IPS DF 4.7 (cell line): Measurements from ENCODE around the gene OR2AK2.

Source experiments
- DNase-seq: peaks from one replicate; pipeline ENCODE4 v3.0.0-alpha.2; 2013; ENCODE audit warnings: low spot score; ENCODE audit errors: extremely low read depth

OR2AK2 gene, protein sequence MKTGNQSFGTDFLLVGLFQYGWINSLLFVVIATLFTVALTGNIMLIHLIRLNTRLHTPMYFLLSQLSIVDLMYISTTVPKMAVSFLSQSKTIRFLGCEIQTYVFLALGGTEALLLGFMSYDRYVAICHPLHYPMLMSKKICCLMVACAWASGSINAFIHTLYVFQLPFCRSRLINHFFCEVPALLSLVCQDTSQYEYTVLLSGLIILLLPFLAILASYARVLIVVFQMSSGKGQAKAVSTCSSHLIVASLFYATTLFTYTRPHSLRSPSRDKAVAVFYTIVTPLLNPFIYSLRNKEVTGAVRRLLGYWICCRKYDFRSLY

DNA sequence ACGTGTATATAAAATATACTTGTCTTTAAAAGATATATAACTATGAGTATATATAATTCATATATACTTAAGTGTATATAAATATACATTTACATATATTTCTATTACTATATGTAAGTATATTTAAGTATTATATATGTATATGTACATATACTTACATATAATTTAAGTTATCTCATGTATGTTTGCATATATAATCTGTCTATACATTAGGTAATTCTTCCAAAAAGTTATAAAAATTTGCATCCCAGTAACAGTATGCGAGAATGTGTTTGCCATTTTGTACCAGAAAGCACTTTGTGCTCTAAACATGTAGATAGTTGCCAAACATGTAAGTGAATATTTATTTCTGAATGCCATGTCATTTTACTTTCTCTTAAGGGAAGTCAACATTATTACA lies at the start of gene OR2AK2:
Gene OR2AK2 (plus strand): TSS at position 301 of the 400 bp plus-strand sequence. CDS start 144 bp downstream, outside the sequence.
- no peak for DNase-seq

DNA sequence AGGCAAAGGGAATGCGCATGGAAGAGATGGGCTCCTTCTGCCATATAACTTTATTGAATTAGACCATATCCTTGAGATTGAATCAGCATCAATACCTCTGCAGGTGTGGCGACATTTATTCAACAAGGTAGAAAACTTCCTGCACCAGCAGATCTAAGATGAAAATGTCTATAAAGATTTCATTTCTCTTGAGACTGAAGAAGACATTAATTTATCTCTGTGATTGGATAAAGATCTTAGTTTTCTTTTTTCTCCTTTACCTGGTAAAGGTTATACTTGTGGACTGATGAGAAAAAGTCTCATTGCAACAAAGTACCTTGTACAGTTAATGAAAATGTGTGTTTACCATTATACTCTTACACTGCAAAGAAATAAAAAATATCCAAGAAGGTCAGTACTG lies 45.1 kb upstream of the OR2AK2 start, which contains the start of gene OR2T8:
Gene OR2T8 (plus strand): TSS at position 301 of the 400 bp plus-strand sequence. CDS start 766 bp downstream, outside the sequence.
- no peak for DNase-seq

DNA sequence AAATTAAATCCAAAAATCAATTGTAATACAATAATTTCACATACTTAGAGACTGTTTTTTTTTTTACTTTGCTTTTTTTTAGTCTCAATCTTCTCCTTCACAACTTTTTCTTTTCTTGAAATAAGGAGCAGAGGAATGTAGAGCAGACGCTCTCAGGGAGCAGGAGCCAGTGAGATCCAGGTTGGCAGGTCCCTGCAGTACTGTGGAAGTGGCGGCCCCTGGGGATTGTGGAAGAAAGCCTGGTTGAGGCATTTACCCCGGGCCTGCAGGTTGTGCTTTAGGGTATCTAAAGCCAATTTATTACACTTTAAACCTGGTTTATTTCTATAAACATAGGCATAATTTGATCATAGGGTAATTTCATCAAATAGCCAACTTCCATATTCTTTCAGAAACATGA lies 41.1 kb upstream of the OR2AK2 start:
- DNase-seq, result no peak

DNA sequence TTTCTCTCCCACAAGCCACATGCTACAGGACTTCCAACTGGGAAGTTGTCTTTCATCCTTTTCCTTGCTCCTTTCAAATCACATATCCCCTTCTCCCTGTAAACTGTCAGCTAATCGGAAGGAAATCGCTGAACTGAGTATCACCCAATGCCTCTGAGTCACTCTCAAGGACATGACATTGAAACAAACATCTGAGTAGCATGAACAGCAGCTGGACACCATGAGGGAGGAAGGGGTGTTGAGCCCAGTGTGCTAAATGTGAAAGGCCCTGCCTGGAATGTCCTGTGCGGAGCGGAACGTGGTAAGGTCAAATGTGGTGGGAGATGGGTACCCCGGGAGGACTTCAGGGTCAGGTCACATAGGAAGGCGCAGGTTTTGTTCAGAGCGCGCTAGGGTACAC lies 40.2 kb upstream of the OR2AK2 start, which contains the start of gene OR2AJ1:
Gene OR2AJ1 (plus strand): TSS at position 22 of the 400 bp plus-strand sequence. CDS start 8,880 bp downstream, outside the sequence.
- no peak for DNase-seq

DNA sequence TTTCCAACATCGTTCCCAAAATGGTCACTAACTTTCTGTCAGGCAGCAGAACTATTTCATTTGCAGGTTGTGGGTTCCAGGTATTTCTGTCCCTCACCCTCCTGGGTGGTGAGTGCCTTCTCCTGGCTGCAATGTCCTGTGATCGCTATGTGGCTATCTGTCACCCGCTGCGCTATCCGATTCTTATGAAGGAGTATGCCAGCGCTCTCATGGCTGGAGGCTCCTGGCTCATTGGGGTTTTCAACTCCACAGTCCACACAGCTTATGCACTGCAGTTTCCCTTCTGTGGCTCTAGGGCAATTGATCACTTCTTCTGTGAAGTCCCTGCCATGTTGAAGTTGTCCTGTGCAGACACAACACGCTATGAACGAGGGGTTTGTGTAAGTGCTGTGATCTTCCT lies 31.0 kb upstream of the OR2AK2 start:
- no peak for DNase-seq

DNA sequence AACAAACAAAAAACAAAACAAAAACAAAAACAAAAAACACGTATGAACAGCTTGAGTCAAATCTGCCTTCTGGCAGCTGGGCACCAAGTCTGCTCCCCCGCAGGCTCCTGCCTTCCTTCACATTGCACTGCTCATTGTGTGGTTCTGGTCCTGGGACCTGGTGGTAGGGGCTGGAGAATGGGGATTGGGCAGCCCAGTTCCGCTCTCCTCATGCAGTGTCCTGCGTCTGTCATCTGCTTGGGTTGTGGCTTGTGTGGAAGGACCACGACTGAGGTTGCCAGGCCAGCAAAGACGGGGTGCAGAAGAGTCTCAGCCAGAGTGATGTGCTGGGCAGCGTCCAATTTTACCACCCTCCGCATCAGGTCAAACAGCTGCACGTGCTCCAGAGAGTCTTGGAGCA lies 29.3 kb upstream of the OR2AK2 start:
- no peak for DNase-seq

DNA sequence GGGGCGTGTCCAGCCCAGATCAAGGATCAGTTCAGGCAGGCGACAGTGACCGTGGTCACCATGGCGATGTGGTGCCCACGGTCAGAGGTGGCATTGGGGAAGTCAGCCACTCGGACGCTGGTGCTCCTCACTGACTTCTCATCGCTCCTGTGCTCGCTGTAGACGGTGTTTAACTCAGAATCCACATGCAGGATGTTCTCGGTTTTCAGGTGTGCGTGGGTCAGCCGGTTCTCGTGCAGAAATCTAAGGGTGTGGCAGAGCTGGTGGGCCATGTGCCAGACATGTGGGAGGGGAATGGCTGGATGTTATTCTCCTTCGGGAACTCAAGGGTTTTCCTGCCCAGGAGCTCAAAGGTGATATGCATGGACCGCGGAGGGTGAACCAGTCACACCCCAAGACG lies 28.6 kb upstream of the OR2AK2 start:
- no peak for DNase-seq

DNA sequence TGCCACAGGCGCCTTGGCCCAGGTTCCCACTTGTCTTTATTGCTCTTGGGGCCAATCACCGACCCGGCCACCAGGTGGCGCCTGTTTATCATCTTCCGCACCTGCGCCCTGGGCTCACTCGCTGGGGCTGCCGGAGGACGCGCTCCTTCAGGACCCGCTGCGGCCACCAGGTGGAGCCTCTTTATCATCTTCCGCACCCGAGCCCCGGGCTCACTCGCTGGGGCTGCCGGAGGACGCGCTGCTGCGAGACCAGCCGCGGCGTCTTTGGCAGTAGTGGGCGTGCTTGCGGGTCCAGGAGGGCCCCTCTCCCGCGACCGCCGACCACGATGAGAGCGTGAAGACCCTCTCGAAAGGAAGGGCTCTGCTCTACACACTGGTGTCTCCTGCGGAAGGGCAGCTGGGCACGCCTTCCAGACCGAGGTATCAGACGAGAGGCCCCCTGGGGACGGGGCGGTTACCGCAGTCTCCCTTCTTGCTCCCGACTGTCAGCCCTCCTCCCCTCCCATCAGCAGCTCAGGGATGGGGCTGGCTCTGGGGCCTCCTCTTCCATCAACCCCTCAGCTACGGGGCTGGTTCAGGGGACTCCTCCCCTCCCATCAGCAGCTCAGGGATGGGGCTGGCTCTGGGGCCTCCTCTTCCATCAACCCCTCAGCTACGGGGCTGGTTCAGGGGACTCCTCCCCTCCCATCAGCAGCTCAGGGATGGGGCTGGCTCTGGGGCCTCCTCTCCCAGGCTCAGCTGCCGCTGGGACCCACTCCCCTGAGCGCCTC lies 27.9 kb upstream of the OR2AK2 start:
- peak; percentile 86 for DNase-seq

DNA sequence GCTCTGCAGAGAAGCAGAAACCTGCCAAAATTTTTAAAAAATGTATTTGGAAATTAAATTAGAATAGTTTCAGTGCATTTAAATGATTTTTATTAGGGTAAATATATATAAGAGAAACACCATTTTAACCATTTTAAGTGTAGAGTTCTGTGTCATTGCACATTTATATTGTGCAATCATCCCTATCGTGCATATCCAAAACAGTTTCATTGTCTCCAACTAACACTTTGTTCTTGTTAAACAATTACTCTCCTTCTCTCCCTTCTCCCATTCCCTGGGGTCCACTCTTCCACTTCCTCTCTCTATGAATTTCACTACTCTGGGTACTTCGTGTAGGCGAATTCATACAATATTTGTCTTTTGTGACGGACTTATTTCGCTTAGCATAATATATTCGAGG lies 22.4 kb upstream of the OR2AK2 start:
- DNase-seq, result no peak

DNA sequence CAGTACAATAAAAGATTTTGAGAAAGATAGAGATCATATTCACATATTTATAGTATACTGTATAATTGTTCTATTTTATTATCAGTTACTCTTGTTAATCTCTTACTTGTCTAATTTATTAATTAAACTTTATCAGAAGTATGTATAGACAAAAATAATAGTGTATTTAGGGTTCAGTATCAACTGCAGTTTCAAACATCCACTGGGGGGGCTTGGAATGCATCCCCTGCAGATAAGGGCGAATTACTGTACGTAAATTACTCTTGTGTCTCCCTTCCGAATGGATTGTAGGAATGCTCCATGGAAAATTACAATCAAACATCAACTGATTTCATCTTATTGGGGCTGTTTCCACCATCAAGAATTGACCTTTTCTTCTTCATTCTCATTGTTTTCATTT lies 16.5 kb upstream of the OR2AK2 start, which contains the start of gene OR2L8:
Gene OR2L8 (plus strand): TSS at position 301 of the 400 bp plus-strand sequence. CDS start 0 bp downstream, at position 301.
- DNase-seq, result no peak

DNA sequence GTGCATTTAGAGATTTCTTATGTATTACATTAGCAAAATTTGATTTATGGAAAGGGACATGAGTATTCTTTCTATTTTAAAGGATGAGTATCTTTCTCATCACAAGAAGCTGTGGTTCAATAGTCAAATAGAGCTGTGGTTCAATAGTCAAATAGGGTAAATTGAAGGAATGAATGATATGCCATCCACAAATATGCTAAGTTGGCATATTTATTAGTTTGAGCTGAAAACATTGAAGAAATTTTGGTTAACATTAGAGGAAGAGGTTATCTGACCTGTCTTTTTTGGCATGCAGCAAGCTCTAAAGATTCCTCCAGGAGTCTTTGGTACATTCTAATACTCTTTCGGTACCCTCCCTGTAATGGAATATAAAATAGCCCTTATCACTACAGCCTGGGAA lies 11.6 kb upstream of the OR2AK2 start:
- DNase-seq, result no peak

DNA sequence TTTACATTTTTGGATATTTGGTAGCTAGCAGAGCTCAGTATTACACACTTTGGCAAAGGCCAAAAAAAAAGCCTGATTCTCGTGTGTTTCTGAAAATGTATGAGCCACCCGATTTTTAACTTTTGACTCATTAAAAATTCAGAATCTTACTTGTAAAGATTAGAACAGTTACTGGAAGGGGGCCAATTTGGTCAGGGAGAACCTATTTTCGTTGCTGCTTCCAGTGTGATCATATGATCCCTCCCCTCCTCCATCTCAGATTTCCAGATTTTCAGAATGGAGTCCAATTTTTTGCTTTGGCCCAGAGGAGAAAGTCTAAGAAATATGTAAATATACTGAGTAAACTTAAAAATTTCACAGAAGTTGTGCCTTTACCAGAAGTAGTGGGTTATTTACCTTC lies 3.2 kb upstream of the OR2AK2 start:
- no peak for DNase-seq

DNA sequence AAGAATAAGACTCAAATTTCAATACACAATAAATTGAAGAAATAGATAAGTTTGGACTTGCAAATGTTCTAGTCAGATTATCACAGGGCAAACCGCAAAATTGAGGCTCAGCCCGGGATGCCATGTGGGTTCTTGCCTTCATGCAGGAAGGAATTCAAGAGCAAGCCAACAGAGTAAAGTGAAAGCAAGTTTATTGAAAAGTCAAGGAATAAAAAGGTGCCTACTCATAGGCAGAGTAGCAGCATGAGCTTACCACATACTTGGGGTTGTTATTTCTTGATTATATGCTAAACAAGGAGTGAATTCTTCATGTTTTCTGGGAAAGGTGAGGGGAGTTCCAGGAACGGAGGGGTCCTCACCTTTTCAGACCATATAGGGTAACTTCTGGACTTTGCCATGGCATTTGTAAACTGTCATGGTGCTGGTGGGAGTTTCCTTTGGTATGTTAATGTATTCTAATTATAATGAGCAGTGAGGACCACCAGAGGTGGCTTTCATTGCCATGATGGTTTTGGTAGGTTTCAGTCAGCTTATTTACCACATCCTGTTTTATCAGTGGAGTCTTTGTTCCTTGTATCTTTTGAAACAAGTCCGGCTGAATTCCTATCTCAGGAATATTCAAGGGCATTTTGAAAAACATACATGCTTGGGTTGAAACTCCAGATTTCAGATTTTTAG lies 2.0 kb upstream of the OR2AK2 start:
- no peak for DNase-seq

DNA sequence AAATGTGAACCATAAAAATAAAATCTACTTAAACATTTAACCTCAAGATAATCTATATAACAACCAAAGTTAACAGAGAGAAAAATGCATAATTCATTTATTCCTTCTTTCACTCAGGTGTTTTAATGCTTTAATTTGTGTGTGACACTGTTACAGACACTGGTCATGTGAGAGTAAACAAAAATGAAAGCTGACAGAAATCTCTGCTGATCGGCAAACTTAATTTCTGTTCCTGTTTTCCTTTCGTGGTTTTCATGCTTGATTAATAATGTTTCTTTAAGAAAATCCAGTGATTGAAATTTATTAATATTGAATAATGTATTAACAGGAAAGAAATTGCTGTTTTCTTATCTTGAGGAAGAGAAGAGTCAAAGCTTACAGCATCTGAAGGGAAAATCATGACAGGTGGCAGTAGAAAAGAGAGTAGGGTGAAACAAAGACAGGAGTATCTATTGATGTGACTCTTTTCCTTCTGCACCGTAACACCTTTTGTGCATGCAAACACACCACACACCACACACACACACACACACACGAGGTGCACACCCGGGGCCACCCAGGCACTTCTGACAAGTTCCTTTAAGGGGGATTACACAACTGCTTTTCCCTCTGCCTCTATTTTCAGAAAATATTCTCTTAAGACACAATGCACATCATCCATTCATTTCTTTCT lies 1.6 kb downstream of the OR2AK2 start:
- DNase-seq, result no peak

DNA sequence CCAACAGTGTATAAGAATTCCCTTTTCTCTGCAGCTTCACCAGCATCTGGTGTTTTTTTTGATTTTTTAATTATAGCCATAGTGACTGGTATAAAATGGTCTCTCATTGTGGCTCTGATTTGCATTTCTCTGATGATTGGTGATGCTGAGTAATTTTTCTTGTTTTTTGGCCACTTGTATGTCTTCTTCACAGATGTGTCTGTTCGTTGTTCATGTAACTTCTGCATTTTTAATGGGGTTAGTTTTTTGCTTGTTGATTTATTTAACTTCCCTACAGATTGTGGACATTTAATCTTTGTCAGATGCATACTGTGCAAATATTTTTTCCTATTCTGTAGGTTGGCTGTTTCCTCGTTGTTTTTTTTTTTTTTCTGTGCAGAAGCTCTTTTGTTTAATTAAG lies 28.0 kb downstream of the OR2AK2 start:
- DNase-seq, result no peak

DNA sequence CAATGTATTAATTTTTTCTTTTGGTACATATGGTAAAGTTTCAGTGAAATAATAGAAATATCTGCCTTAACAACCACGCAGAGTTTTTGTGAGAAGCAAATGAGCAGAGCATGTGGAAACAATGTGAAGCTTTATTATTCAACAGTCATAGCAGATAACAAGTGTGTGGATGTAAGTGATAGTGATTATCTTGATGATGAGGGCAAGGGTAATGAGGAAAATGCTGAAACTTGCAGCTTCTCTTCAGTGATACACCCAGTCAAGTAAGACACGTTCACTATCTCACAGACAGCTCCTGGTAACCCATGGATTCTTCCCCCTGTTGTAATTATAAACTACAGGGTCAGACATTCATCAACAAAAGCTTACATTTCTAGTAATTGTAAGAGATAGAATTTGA lies 33.8 kb downstream of the OR2AK2 start:
- no peak for DNase-seq

DNA sequence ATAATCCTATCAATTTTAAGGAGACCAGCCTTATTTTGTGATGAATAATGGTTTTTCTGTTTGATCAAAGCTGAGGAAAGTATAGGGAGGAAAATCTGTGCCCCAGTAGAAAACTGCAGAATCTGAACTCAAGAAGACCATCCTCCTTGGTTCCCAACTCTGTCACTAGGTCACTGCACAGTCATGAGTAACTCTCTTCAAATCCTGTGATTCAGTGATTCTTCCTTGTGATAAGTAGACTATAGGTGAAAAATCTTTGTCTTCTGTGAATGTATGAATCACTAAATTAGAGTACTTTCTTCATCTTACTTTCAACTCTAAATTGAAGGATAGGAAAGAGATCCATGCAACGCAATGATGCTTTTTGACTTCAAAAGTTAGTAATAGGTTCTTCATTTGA lies 35.1 kb downstream of the OR2AK2 start:
- DNase-seq, result no peak

DNA sequence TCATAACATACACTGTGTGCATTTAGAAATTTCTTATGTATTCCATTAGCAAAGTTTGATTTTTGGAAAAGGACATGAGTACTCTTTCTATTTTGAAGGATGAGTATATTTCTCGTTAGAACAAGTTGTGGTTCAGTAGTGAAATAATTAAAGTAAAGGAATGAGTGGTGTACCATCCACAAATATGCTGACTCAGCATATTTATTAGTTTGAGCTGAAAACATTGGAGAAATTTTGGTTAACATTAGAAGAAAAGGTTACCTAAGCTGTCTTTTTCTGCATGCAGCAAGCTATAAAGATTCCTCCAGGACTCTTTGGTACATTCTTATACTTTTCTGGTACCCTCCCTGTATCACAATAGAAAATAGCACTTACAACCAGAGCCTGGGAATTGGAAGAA lies 42.7 kb downstream of the OR2AK2 start:
- no peak for DNase-seq

DNA sequence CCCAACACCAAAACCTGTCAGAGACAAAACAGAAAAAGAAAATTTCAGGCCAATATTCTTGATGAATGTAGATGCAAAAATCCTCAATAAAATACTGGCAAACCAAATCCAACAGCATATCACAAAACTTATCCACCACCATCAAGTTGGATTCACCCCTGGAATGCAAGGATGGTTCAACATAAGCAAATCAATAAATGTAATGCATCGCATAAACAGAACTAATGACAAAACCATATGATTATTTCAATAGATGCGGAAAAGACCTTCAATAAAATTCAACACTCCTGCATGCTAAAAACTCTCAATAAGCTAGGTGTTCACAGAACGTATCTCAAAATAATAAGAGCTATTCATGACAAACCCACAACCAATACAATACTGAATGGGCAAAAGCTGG lies 44.6 kb downstream of the OR2AK2 start:
- no peak for DNase-seq

DNA sequence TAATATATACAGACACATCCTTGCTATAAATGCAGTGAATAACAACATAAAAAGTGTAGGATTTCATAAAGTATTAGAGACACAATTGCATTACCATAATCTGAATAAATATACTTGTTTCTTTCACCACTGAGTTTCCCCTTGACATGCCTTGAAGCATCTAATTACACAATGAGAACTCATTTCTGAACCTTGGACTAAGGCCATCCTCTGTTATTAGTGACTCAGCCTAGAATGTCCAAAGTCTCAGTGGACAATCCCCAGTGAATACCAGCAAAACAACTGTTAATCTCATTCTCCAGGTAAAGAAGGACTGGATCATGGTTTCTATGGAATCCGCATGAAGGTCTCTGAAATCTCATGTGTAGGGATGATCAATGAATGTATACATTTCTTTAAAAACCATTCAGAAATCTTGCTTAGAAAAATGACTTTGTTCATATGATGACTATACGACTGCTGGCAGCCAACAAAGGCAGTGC lies 48.2 kb downstream of the OR2AK2 start, which contains the start of gene OR2L5:
Gene OR2L5 (plus strand): TSS at position 432 of the 482 bp plus-strand sequence. CDS start 8,288 bp downstream, outside the sequence.
- no peak for DNase-seq

DNA sequence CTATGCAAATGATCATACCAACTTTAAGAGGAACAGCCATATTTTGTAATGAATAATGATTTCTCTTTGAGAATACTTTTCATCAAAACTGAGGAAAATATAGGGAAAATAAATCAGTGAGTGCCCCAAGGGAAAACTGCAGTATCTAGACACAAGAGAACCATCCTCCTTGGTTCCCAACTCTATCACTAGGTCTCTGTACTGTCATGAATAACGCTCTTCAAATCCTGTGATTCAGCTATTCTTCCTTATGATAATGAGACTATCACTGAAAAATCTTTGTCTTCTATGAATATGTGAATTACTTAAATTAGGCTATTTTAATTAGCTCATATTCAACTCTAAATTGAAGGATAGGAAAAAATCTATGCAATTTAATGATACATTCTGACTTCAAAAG lies 50.8 kb downstream of the OR2AK2 start:
- DNase-seq, result no peak
